HG03575 (cell line): ENCODE measurements around the gene LINGO1.

Experiments
- ATAC-seq: cut with Tn5 transposase; IDR thresholded peaks from one replicate; pipeline ENCODE4 v1.9.1; 2021; ENCODE audit not compliant: unreplicated experiment, insufficient number of reproducible peaks, low FRiP score; ENCODE audit errors: extremely low read depth

Gene LINGO1

GRCh38 chr15:77632534-77633133 is at the start of gene LINGO1:
Gene LINGO1, minus strand, starts transcription at chr15:77632912. Its CDS starts 597 bp downstream, at chr15:77632315.
- no peak for ATAC-seq

- ATAC-seq, result no peak
These were observed 48.6 kb upstream of the LINGO1 start for GRCh38 chr15:77681362-77681761.

- ATAC-seq, result no peak
These were observed 44.1 kb upstream of the LINGO1 start for GRCh38 chr15:77676569-77677375.

- ATAC-seq, result no peak
These were observed 43.2 kb upstream of the LINGO1 start for GRCh38 chr15:77675806-77676415.

GRCh38 chr15:77674327-77674726 is 41.6 kb upstream of the LINGO1 start:
- ATAC-seq, result no peak

- ATAC-seq, result no peak
These were observed 41.2 kb upstream of the LINGO1 start for GRCh38 chr15:77673866-77674265.

GRCh38 chr15:77672135-77672534 is 39.4 kb upstream of the LINGO1 start:
- no peak for ATAC-seq

GRCh38 chr15:77671362-77672056 is 38.8 kb upstream of the LINGO1 start:
- ATAC-seq, result no peak

- no peak for ATAC-seq
These were observed 38.0 kb upstream of the LINGO1 start for GRCh38 chr15:77670558-77671361.

GRCh38 chr15:77669896-77670295 is 37.2 kb upstream of the LINGO1 start:
- no peak for ATAC-seq

GRCh38 chr15:77667338-77668234 is 34.9 kb upstream of the LINGO1 start:
- ATAC-seq, result no peak

- ATAC-seq, result no peak
These were observed 33.6 kb upstream of the LINGO1 start for GRCh38 chr15:77666296-77666660.

- no peak for ATAC-seq
These were observed 33.0 kb upstream of the LINGO1 start for GRCh38 chr15:77665530-77666295.

- no peak for ATAC-seq
These were observed 31.7 kb upstream of the LINGO1 start for GRCh38 chr15:77664428-77664827.

GRCh38 chr15:77663256-77663655 is 30.5 kb upstream of the LINGO1 start:
- ATAC-seq, result no peak

- no peak for ATAC-seq
These were observed 26.9 kb upstream of the LINGO1 start for GRCh38 chr15:77659350-77660321.
